NCI-H2029 (cell line): ENCODE data around the gene AGBL5.
"Not testable (repeated sequence)": the region's sequence is repeated elsewhere in the genome, so short reads cannot be mapped to it uniquely, and the experiment has no call there.

ENCODE experiments used
- DNase-seq: peaks from one replicate; lab custom pipeline; 2025; lab: John Stamatoyannopoulos, UW

The AGBL5 gene

GRCh38 chr2:27091746-27092695 is 40.6 kb downstream of the AGBL5 start:
- DNase-seq, result no peak

- no peak for DNase-seq
These were observed 41.4 kb downstream of the AGBL5 start for GRCh38 chr2:27092696-27093429.

- DNase-seq, result no peak
These were observed 42.2 kb downstream of the AGBL5 start for GRCh38 chr2:27093430-27094352.

GRCh38 chr2:27094353-27094984 is 43.0 kb downstream of the AGBL5 start:
- DNase-seq, result no peak

GRCh38 chr2:27095427-27095744 is 43.9 kb downstream of the AGBL5 start:
- DNase-seq, result no peak

- peak; percentile 28 for DNase-seq
These were observed 44.5 kb downstream of the AGBL5 start for GRCh38 chr2:27095745-27096651.

- DNase-seq, result no peak
These were observed 45.4 kb downstream of the AGBL5 start for GRCh38 chr2:27096748-27097297.

GRCh38 chr2:27097341-27097740 is 45.9 kb downstream of the AGBL5 start:
- DNase-seq, result no peak

GRCh38 chr2:27099334-27099955 is 48.0 kb downstream of the AGBL5 start:
- no peak for DNase-seq

- no peak for DNase-seq
These were observed 48.6 kb downstream of the AGBL5 start for GRCh38 chr2:27100036-27100435.

GRCh38 chr2:27102329-27102728 is 50.9 kb downstream of the AGBL5 start:
- no peak for DNase-seq

GRCh38 chr2:27105981-27106380 is 54.5 kb downstream of the AGBL5 start:
- DNase-seq, result no peak

- DNase-seq, result no peak
These were observed 56.8 kb downstream of the AGBL5 start for GRCh38 chr2:27108221-27108620.

- no peak for DNase-seq
These were observed 57.6 kb downstream of the AGBL5 start for GRCh38 chr2:27109083-27109482.

GRCh38 chr2:27110603-27111352 is 59.3 kb downstream of the AGBL5 start:
- not testable (repeated sequence) for DNase-seq

- DNase-seq, result not testable (repeated sequence)
These were observed 60.1 kb downstream of the AGBL5 start for GRCh38 chr2:27111392-27112078.

- DNase-seq, result no peak
These were observed 64.1 kb downstream of the AGBL5 start for GRCh38 chr2:27115519-27115918.

- DNase-seq, result no peak
These were observed 66.6 kb downstream of the AGBL5 start for GRCh38 chr2:27117995-27118524.
